ENCODE results near the gene TGFBR3.
A peak's percentile ranks its signal among the peaks of the same experiment; 100 is the strongest.

The TGFBR3 gene

DNA sequence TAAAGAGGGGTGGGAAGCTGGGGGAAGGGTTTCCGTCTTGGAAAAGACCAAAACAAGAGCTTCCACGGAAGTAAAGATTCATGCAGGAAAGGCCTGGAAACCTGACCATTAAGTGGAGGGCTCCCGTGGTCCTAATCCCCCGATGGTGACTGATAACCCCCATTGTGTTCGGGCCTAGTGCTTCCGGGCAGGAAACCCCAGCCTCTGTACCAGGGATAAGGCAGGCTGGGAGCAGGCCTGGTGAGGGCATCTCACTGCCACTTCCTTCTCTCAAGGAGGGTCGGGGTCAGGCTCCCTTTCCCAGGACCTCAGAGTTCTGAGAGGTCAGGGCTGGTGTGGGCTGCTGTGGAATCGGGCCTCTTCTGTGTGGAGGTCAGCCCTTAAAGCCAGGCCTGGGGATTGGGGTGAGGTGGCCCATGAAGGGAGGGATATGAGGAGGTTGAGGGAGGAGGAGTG, 248.4 kb downstream of the TGFBR3 start:
- no peak overlapping the region for H3K14ac ChIP-seq (ENCODE audit: low read length in 2 of 2)
- H4K8ac ChIP-seq (ENCODE audit: low read length): peak overlapping the region; percentile 72
- H2BK15ac ChIP-seq (ENCODE audit: low read depth, poor library complexity, severe bottlenecking): no peak overlapping the region
- H3K4me3 ChIP-seq (ENCODE audit: insufficient read depth in 1 of 2, low read depth in 1 of 2, low read length in 2 of 2): no peak overlapping the region
- H3K4me1 ChIP-seq (ENCODE audit: control insufficient read depth, insufficient read depth, low read depth, low read length): no peaks in the 10 kb centered on the region
- H3K23ac ChIP-seq (ENCODE audit: low read length in 2 of 2): no peak overlapping the region
- no peak overlapping the region for H4K91ac ChIP-seq (ENCODE audit: low read length)
- H2BK12ac ChIP-seq (ENCODE audit: low read length in 2 of 2): no peak overlapping the region
- no peak overlapping the region for H2AK5ac ChIP-seq (ENCODE audit: low read length, severe bottlenecking)
- H2BK120ac ChIP-seq (ENCODE audit: low read depth, low read length): no peak overlapping the region
- H3K18ac ChIP-seq (ENCODE audit: low read depth in 1 of 2, low read length in 2 of 2): no peak overlapping the region
- H3K27ac ChIP-seq (ENCODE audit: low read length, poor library complexity, severe bottlenecking): no peak overlapping the region
- H3K36me3 ChIP-seq (ENCODE audit: control insufficient read depth in 1 of 2, insufficient read depth in 2 of 2, low read depth in 1 of 2, low read length in 2 of 2): no peaks in the 10 kb centered on the region
- DNase-seq: no peak
- H3K9me3 ChIP-seq (ENCODE audit: control insufficient read depth, low read length): peaks cover 3% of the 10 kb centered on the region
- no peak overlapping the region for H3K9ac ChIP-seq (ENCODE audit: low read length)
- 75% methylated on average over 8 of the region's 8 CpGs for WGBS
- no peak overlapping the region for H2AFZ ChIP-seq (ENCODE audit: low read depth, low read length)
- H3K79me1 ChIP-seq (replicated peaks; ENCODE audit: low read length, poor library complexity, severe bottlenecking): no peaks in the 10 kb centered on the region
- H3K27me3 ChIP-seq (ENCODE audit: control insufficient read depth in 1 of 2, insufficient read depth in 1 of 2, low read length in 2 of 2): no peaks in the 10 kb centered on the region
- no peak overlapping the region for H2BK5ac ChIP-seq (ENCODE audit: low read depth, low read length, poor library complexity, severe bottlenecking)
- H3K4me2 ChIP-seq (ENCODE audit: low read length, poor library complexity, severe bottlenecking): no peak overlapping the region
- no peak overlapping the region for H3K4ac ChIP-seq (ENCODE audit: low read depth in 1 of 2, low read length in 2 of 2)

DNA sequence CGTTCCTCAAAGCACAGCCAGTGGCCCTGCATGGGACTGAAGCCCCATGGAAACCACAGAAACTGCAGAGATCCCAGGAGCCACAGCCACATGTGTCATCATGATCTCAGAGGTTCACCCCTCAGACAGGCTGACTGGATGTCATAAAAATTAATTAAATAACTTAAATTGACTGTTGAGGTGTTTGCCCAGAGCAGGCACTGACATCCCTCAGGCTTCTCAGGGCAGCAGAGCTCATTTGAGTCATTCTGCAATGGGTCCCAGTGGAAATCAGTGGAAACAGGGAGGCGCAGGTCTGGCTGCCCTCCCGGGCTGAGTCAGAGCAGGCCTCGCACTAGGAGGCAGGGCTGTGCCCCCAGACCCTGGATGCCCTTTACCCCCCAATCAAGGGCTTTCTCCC, 250.2 kb downstream of the TGFBR3 start:
- Histone ChIP-seq H3K23ac (ENCODE audit: low read length in 2 of 2) (no peak overlapping the region), H2BK120ac (ENCODE audit: low read depth, low read length) (no peak overlapping the region), H2BK15ac (ENCODE audit: low read depth, poor library complexity, severe bottlenecking) (no peak overlapping the region), H2BK12ac (ENCODE audit: low read length in 2 of 2) (no peak overlapping the region), H3K9ac (ENCODE audit: low read length) (peak overlapping the region; percentile 44), H2AFZ (ENCODE audit: low read depth, low read length) (no peak overlapping the region), H2BK5ac (ENCODE audit: low read depth, low read length, poor library complexity, severe bottlenecking) (no peak overlapping the region), H3K79me1 (replicated peaks; ENCODE audit: low read length, poor library complexity, severe bottlenecking) (no peaks in the 10 kb centered on the region), H3K4ac (ENCODE audit: low read depth in 1 of 2, low read length in 2 of 2) (no peak overlapping the region), H3K14ac (ENCODE audit: low read length in 2 of 2) (no peak overlapping the region), H3K36me3 (ENCODE audit: control insufficient read depth in 1 of 2, insufficient read depth in 2 of 2, low read depth in 1 of 2, low read length in 2 of 2) (no peaks in the 10 kb centered on the region), H3K9me3 (ENCODE audit: control insufficient read depth, low read length) (peaks cover 6% of the 10 kb centered on the region), H4K91ac (ENCODE audit: low read length) (no peak overlapping the region), H3K27ac (ENCODE audit: low read length, poor library complexity, severe bottlenecking) (no peak overlapping the region), H4K8ac (ENCODE audit: low read length) (no peak overlapping the region), H3K4me1 (ENCODE audit: control insufficient read depth, insufficient read depth, low read depth, low read length) (no peaks in the 10 kb centered on the region), H2AK5ac (ENCODE audit: low read length, severe bottlenecking) (no peak overlapping the region), H3K27me3 (ENCODE audit: control insufficient read depth in 1 of 2, insufficient read depth in 1 of 2, low read length in 2 of 2) (no peaks in the 10 kb centered on the region), H3K4me3 (ENCODE audit: insufficient read depth in 1 of 2, low read depth in 1 of 2, low read length in 2 of 2) (no peak overlapping the region), H3K4me2 (ENCODE audit: low read length, poor library complexity, severe bottlenecking) (no peak overlapping the region), H3K18ac (ENCODE audit: low read depth in 1 of 2, low read length in 2 of 2) (no peak overlapping the region)
- 90% methylated on average over 4 of the region's 4 CpGs for WGBS
- no peak for DNase-seq

DNA sequence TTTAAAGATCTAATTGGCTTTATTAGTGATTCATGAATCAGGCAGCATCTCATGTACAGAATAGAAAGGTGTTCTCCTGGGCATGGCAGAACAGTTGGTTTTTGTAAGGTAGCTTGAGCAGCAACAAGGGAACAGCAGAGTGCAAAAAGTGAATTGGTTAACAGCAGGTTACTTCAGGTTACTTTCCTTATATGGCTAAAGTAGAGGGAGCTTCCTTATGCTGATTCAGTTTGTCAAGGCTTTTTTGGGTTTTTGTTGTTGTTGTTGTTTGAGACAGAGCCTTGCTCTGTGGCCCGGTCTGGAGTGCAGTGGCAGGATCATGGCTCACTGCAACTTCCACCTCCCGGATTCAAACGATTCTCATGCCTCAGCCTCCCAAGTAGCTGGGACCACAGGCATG, 252.5 kb downstream of the TGFBR3 start:
- Histone ChIP-seq H3K36me3 (ENCODE audit: control insufficient read depth in 1 of 2, insufficient read depth in 2 of 2, low read depth in 1 of 2, low read length in 2 of 2) (no peaks in the 10 kb centered on the region), H3K4ac (ENCODE audit: low read depth in 1 of 2, low read length in 2 of 2) (no peak overlapping the region), H3K18ac (ENCODE audit: low read depth in 1 of 2, low read length in 2 of 2) (no peak overlapping the region), H2BK120ac (ENCODE audit: low read depth, low read length) (no peak overlapping the region), H2BK12ac (ENCODE audit: low read length in 2 of 2) (no peak overlapping the region), H3K9me3 (ENCODE audit: control insufficient read depth, low read length) (peaks cover 5% of the 10 kb centered on the region), H3K23ac (ENCODE audit: low read length in 2 of 2) (no peak overlapping the region), H3K27ac (ENCODE audit: low read length, poor library complexity, severe bottlenecking) (no peak overlapping the region), H3K14ac (ENCODE audit: low read length in 2 of 2) (no peak overlapping the region), H3K79me1 (replicated peaks; ENCODE audit: low read length, poor library complexity, severe bottlenecking) (no peaks in the 10 kb centered on the region), H3K27me3 (ENCODE audit: control insufficient read depth in 1 of 2, insufficient read depth in 1 of 2, low read length in 2 of 2) (no peaks in the 10 kb centered on the region), H3K4me1 (ENCODE audit: control insufficient read depth, insufficient read depth, low read depth, low read length) (no peaks in the 10 kb centered on the region), H2AFZ (ENCODE audit: low read depth, low read length) (no peak overlapping the region), H3K4me2 (ENCODE audit: low read length, poor library complexity, severe bottlenecking) (no peak overlapping the region), H2BK5ac (ENCODE audit: low read depth, low read length, poor library complexity, severe bottlenecking) (no peak overlapping the region), H2BK15ac (ENCODE audit: low read depth, poor library complexity, severe bottlenecking) (no peak overlapping the region), H4K91ac (ENCODE audit: low read length) (no peak overlapping the region), H3K9ac (ENCODE audit: low read length) (no peak overlapping the region), H3K4me3 (ENCODE audit: insufficient read depth in 1 of 2, low read depth in 1 of 2, low read length in 2 of 2) (no peak overlapping the region), H4K8ac (ENCODE audit: low read length) (no peak overlapping the region), H2AK5ac (ENCODE audit: low read length, severe bottlenecking) (no peak overlapping the region)
- 96% methylated on average over 3 of the region's 3 CpGs for WGBS
- DNase-seq: no peak

DNA sequence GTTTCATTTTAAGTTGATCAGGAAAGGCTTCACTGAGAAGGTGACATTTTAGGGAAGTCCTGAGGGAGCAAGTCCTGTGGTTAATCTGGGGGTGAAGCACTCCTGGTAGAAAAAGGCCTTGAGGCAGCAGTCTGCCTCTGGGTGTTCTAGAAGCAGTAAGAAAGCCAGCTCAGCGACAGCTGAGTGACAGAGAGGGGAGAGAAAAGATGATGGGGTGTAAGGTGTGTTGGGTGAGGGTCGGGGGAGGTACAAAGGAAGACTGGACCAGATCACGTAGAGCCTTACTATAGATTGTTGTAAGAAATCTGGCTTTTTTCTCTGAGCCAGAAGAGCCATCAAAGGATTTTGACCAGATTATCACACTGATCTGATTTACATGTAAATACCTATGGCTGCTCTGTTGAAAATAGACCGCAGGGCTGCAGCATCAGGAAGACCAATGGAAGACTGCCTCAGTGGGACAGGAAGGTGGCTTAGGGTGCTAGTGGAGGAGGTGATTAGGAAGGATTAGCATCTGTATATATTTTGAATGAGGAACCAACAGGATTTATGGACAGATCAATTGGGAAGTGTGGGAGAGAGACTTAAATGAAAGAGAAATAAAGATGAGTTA, 254.1 kb downstream of the TGFBR3 start:
- Histone ChIP-seq H2BK5ac (ENCODE audit: low read depth, low read length, poor library complexity, severe bottlenecking) (no peak overlapping the region), H2BK120ac (ENCODE audit: low read depth, low read length) (no peak overlapping the region), H3K23ac (ENCODE audit: low read length in 2 of 2) (no peak overlapping the region), H3K4me2 (ENCODE audit: low read length, poor library complexity, severe bottlenecking) (no peak overlapping the region), H3K4me3 (ENCODE audit: insufficient read depth in 1 of 2, low read depth in 1 of 2, low read length in 2 of 2) (no peak overlapping the region), H4K8ac (ENCODE audit: low read length) (no peak overlapping the region), H3K18ac (ENCODE audit: low read depth in 1 of 2, low read length in 2 of 2) (no peak overlapping the region), H3K27me3 (ENCODE audit: control insufficient read depth in 1 of 2, insufficient read depth in 1 of 2, low read length in 2 of 2) (no peaks in the 10 kb centered on the region), H3K4ac (ENCODE audit: low read depth in 1 of 2, low read length in 2 of 2) (no peak overlapping the region), H3K9ac (ENCODE audit: low read length) (no peak overlapping the region), H3K79me1 (replicated peaks; ENCODE audit: low read length, poor library complexity, severe bottlenecking) (no peaks in the 10 kb centered on the region), H2BK15ac (ENCODE audit: low read depth, poor library complexity, severe bottlenecking) (no peak overlapping the region), H3K14ac (ENCODE audit: low read length in 2 of 2) (no peak overlapping the region), H4K91ac (ENCODE audit: low read length) (no peak overlapping the region), H2AK5ac (ENCODE audit: low read length, severe bottlenecking) (no peak overlapping the region), H3K9me3 (ENCODE audit: control insufficient read depth, low read length) (peaks cover 5% of the 10 kb centered on the region), H3K4me1 (ENCODE audit: control insufficient read depth, insufficient read depth, low read depth, low read length) (no peaks in the 10 kb centered on the region), H3K36me3 (ENCODE audit: control insufficient read depth in 1 of 2, insufficient read depth in 2 of 2, low read depth in 1 of 2, low read length in 2 of 2) (no peaks in the 10 kb centered on the region), H2AFZ (ENCODE audit: low read depth, low read length) (no peak overlapping the region), H2BK12ac (ENCODE audit: low read length in 2 of 2) (no peak overlapping the region), H3K27ac (ENCODE audit: low read length, poor library complexity, severe bottlenecking) (no peak overlapping the region)
- no peak for DNase-seq
- 90% methylated on average over 4 of the region's 4 CpGs for WGBS

All from mesenchymal stem cell (in vitro differentiated cells and primary cell).